NB4 (cell line): ENCODE results near the gene SYTL2.

ENCODE experiments used
- CTCF ChIP-seq: IDR thresholded peaks from one replicate; pipeline ENCODE4 v1.5.1; 2012; ENCODE audit warnings: low read depth, low read length
- MAX ChIP-seq: IDR thresholded peaks from 2 replicates; pipeline ENCODE4 v1.6.1; 2011; ENCODE audit warnings: low read depth, low read length
- MYC ChIP-seq: IDR thresholded peaks from 2 replicates; pipeline ENCODE4 v1.6.1; 2011; ENCODE audit warnings: low read depth, low read length

GRCh38 chr11:85854557-85855340 lies 43.8 kb upstream of the SYTL2 start:
- peak; percentile 45 for TF ChIP-seq CTCF
- peak; percentile 60; the same call in 1 of the 2 replicates for TF ChIP-seq MAX
- TF ChIP-seq MYC: no peak
